ENCODE data around the gene TOM1L2.

Gene TOM1L2

DNA sequence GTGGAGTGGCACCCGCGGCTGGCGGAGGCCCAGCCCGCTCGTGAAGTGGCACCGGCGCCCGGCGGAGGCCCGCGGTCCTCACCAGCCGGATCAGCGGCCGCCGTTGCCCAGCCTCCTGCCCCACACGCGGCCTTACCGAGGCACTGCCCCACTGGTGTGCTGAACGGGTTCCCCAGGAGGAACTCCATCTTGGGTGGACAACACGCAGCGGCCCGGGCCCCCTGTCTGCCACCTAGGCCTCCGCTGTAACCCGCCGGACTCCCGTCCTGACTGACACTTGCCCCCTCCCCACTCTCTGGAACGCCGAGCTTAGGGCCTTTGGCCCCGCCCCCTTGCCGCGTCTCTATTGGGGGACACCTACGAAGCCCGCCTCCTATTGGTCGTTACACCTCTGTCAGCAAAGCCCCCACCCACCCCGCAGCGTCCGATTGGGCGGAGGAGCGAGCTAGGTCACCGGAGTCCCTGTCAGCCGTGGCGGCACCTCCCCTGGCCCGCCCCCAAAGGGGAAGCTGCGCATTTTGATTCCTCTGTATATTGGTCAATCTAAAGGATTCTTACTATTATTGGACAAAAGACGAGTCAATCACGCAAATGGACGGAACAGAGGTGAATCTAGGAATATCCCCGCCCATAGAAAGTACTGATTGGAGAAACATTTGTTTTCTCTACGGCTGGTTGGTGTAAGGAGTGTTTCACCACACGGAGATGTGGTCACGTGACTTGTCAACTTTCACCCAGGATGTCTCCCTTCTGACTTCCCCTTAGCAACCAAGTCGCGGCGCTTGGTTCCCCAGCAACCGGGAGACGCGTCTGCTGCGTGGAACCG lies at the start of gene TOM1L2, which contains the start of gene DRC3:
Gene TOM1L2 (minus strand): TSS at position 275 of the 826 bp plus-strand sequence. CDS start 87 bp downstream, at position 188.
Gene DRC3 (plus strand): TSS at position 737 of the 826 bp plus-strand sequence. CDS start 4,737 bp downstream, outside the sequence.
- peak; percentile 88 to 100 (median 100) for DNase-seq

DNA sequence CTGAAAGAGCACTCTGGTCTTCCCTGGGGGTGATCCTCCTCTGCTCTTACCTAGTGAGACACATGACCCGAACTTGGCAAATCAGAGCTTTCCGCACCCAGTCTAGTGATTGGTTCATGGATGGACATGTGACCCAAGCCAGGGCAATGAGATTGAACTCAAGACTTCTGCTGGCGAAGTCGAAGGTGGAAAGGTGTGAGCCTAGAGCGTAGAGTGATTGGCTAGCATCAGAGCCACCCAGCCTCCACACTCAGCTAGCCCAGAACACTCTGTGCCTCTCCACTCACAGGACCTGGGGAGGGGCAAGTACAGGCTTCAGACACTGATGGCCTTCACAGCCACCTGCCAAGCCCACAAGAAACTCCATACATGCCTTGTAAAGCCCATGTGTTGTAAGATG lies 49.2 kb upstream of the TOM1L2 start:
- no peak for DNase-seq

DNA sequence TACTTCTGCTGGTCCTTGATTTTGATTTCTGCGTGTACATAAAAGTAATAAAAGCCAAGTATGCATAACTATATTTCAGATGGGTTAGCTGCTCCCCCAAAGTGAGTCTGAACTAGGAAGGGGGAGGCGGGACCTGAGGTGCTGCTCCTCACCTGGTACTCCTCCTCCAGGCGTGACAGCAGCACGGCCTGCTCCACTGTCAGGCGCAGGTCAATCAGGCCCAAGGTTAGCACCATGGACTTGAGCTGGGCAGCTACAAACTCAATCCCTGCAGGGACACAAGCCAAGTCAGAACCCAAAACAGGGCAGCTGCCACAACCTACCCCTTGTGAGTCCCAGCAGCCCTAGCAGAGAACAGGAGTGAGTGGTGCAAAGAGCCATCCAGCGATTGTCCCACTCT lies 48.8 kb upstream of the TOM1L2 start:
- no peak for DNase-seq

DNA sequence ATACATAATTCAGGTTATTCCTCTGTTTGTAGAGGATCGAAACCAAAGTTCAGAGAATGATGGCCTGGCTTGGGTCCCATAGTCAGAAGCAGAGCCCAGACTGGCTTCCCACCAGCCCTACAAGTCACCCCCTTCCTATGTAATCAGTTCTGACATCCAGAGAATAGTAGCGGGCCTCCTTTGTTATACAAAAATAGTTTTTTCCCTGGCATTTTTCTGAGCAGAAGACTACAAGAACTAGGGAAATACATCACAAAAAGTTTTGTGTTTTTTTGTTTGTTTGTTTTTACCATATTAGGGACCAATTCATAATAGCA lies 47.6 kb upstream of the TOM1L2 start:
- DNase-seq = no peak

DNA sequence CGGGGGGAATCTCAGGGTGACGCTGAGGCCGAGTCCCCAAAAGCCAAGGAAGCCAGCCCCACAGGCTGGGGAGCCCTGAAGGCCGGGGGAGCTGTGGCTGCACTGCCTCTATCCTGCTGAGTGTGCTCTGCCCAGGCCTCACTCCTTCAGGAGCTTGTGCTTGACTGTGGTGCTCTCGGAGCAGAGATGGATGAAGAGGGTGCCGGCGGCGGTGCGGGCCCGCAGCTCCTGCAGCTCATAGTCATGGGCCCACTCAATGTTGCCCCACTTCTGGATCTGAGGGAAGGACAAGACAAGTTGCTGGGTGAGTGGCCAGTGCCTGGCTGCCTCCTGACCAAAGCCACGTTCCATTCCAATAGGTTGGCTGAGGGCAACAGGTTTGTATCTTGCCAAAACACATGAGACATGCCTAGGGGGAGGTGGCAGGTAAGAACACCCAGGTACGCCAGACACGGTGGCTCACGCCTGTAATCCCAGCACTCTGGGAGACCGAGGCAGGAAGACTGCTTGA lies 46.3 kb upstream of the TOM1L2 start:
- DNase-seq = no peak

DNA sequence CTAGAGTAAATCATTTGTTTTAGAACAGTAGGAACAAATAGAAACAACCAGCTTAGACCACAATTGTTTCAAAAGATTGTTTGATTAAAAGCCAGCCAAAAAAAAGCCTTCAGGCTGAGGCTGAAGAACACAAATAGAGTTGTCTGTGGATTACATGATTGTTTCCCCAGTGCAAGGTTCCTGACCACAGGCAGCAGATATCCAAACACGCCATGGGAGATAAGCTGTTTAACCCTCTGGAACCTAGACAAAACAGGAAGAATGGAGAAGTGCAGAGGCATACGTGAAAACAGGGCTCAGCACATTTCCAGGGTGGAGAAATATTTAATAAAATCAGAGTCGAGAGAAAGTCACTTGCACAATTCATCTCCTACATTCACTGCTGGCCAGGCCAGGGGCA lies 45.8 kb upstream of the TOM1L2 start:
- DNase-seq = no peak

DNA sequence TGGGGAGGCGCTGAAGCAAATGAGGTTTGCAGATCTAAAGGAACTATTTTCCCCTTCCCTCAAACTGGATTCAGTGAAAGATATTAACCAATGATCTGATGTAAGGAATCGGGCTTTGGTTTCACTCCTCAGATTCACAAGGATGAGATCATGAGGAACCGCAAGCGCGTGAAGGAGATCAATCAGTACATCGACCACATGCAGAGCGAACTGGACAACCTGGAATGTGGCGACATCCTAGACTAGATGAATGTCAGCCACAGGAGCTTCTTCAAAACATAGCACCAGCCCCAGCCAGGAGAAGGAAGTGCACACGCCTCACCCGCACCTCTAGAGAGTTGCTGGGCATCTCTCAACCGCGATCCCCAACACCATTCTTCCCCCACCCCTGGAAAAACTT lies 44.2 kb upstream of the TOM1L2 start:
- no peak for DNase-seq

DNA sequence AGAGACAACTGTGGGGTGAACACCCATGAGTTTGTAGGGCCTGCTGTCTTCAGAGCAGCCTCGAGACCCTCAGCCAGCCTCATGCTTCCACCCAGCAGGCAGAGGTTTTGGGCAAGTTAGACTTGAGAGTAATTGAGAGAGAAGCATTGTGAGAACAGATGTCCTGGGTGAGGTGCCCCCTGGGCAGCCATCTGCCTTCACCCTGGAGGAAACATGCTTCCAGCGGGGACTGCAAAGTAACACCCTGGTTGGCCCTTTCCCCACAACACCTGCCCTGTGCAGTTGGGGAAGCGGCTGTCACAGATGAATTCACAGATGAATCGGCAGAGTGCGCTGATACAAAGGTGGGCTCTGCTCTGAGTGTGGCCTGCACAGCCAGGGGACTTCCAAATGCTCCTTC lies 43.4 kb upstream of the TOM1L2 start:
- no peak for DNase-seq

DNA sequence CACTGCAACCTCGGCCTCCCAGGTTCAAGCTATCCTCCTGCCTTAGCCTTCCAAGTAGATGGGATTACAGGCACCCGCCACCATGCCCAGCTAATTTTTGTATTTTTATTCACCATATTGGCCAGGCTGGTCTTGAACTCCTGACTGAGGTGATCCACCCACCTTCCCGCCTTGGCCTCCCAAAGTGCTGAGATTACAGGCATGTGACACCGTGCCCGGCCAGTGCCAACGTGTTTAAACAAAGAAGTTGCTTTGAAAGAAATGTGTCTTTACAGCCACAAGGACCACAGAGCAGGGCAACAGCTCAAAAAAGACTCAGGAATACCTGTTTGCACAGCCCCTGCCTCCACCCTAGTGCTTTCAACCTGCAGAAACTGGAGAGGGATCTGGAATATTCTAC lies 41.8 kb upstream of the TOM1L2 start:
- DNase-seq = no peak

DNA sequence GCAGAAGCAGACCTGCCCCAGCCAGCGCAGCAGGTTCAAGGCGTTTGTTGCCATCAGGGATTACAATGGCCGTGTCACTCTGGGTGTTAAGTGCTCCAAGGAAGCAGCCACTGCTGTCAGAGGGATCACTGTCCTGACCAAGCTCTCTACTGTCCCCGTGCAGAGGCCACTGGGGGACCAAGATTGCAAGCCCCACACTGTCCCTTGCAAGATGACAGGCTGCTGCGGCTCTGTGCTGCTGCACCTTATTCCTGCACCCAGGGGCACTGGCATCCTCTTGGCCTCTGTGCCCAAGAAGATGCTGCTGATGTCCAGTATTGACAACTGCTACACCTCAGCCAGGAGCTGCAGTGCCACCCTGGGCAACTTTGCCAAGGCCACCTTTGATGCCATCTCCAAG lies 39.1 kb upstream of the TOM1L2 start:
- no peak for DNase-seq

DNA sequence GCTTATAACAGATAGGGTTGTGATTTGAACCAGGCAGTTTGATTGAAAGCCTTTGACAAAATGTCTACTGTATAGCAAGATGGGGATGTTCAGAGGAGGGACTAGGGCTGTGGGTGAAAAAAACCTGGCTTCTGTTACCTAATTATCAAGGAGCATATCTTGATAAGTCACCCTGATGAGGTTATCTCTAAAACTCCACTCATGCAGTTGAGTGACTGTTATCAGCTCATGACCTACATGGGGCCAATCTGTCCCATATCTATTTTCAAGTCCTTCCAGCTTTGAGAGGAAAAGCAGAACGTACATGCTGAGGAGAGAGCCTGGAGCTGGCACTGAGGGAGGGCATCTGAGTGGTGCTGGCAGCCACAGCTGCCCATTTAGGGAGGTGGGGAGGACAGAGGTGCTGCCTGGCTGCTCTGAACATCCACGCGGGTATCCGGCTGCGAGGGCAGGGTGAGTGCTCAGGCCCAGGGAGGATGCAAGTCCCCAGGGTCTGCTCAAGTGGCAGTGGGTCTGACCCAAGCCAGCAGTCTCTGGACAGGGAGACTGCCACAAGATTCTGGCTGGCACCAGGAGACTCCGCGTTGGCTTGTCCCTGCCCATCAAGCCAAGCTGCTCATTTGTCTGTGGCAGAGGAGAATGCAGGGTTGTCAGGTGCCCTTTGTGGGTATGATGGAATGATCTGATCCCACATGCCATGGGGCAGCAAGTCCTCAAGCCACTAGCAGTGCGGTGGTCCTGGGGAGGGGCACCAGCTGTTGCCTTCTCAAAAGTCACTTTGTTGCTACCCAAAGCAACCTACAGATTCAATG lies 37.6 kb upstream of the TOM1L2 start:
- no peak for DNase-seq

DNA sequence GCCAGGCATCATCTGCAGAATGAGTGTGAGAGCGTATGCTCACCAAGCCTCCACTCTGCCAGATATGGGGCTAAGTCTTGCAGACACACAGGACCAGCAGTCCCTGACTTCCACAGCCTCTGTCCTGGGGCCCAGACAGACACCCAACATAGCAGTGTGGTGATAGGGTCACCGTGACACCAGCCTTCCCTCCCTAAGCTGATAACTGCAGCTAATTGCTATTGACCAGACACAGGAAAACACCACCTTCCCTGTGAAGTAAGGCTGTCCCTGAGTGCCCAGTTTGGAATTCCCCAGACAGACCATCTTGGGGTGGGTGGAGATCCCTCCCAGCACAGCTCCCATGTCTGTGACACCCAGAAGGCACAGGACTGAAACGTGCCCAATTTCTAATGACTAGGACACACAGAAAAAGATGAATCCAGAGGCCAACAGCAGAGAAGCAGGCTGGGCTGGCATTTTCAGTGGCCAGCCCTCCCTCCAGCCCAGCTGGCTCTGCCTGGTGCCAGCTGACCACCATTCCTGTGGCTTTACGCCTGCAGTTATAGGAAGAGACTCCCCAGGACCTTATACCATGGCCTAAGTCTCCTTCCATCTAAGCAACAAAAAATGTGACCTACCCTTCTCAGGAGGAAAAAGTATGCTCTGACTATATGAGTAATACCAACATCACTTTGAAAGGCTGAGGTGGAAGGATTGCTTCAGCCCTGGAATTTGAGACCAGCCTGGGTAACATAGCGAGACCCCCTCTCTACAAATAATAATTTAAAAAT lies 36.5 kb upstream of the TOM1L2 start:
- DNase-seq = no peak

DNA sequence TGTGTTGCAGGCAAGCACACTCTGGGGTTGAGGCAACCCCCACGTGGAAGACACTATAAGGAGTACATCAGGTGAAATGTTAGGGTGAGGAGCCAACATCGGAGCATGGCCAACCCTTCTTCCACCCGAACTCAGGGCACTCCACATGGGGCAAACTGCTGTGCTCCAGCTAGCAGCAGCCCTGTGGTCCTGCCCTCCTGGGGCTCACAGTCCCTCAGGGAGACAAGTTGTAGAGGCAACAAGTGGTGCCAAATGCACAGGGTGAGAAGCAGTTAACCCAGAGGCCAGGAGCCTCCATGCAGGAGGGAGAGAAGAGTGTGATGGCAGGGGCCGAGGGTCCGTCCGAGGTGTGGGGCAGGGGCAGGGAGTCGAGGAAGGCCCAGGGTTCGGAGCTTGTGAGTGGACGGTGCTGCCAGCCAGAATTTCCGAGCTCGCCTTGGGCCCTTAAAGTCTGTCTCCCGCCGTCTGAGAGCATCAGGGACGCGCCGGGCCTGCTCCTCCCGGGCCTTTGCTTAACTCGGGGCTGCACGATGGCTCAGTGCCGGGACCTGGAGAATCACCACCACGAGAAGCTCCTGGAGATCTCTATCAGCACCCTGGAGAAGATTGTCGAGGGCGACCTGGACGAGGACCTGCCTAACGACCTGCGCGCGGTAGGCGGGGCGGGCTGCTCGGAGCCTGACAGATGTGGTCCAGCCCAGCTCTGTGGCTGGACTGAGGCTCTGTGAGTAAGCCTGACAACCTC lies 34.5 kb upstream of the TOM1L2 start:
- no peak for DNase-seq

DNA sequence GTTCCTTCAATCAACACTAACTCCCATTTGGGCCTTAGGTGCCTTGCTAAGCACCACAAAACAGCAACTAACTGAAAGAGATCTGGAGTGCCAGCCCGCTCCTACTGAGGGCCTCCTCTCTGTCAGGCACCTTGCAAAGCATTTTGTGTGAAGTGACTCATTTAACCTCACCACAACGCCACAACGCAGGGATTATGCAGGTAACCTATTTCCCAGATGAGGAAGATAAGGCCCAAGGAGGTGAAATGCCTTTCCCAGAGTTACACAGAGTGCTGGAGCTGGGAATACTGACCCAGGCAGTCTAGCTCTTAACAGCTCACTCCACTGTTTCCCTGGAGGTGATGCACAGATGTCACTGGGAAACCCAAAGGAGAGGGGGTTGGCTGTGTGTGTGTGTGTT lies 33.3 kb upstream of the TOM1L2 start:
- no peak for DNase-seq

DNA sequence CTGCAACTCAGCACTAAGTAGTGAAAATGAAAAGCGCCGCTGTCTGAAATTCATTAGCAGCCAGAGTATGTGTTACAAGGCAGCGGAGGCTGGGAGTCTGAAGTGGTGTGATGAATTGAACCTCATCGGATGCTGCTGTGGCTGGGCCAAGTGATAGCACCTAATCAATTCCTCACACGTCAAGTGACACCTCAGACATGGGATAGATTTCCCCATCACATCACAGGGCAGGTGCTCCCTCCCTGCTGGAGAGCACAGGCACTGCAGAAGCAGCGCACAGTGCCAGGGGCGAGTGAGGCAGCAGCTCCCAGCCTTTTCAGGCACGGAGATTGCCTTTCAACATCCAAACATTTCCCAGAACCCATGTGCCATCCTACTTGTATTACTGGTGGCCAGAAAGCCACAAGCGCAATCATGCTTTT lies 32.7 kb upstream of the TOM1L2 start:
- DNase-seq = no peak

DNA sequence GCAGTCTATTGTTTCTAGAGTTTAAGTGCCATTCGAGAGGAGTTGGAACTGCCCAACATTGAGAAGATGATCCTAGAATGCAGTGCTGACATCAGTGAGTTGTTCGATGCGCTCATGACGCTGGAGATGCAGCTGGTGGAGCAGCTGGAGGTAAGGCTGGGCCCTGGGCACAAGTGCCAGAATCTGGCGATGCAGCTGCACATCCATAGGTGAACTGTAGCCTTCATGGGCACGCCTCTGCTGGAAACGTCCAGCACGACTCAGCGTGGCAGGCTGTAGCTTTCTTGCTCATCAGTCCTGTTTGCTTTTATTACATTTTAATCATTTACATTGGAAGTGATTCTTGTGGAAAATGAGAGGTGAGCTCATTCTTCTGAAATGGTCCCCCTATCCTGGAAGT lies 32.1 kb upstream of the TOM1L2 start:
- no peak for DNase-seq

DNA sequence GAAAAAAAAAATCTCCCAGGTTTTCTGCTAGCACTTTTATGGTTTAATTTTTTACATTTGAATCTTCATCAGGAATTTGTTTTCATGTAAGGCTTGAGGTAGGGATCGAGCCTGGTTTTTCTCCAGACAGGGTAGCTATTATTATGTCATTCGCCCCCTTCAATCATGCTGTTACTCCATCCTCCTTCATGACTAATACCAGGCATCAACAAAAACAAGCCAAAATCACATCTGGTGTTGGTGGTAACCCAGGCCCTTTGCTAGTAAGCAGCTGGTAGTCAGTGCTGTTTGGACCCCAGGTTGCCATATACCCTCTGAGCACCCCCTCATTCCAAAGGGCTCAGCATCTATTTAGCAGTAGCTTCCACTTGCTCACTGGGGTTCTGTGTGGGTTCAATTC lies 30.0 kb upstream of the TOM1L2 start:
- no peak for DNase-seq

DNA sequence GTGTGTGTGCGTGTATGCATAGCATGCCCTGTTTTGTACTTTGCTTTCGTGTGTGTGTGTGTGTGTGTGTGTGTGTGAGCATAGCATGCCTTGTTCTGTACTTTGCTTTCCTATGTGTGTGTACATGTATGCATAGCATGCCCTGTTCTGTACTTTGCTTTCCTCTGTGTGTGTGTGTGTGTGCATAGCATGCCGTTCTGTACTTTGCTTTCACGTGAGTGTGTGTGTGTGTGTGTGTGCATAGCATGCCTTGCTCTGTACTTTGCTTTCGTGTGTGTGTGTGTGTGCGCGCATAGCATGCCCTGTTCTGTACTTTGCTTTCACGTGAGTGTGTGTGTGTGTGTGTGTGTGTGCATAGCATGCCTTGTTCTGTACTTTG lies 27.8 kb upstream of the TOM1L2 start:
- DNase-seq = no peak

DNA sequence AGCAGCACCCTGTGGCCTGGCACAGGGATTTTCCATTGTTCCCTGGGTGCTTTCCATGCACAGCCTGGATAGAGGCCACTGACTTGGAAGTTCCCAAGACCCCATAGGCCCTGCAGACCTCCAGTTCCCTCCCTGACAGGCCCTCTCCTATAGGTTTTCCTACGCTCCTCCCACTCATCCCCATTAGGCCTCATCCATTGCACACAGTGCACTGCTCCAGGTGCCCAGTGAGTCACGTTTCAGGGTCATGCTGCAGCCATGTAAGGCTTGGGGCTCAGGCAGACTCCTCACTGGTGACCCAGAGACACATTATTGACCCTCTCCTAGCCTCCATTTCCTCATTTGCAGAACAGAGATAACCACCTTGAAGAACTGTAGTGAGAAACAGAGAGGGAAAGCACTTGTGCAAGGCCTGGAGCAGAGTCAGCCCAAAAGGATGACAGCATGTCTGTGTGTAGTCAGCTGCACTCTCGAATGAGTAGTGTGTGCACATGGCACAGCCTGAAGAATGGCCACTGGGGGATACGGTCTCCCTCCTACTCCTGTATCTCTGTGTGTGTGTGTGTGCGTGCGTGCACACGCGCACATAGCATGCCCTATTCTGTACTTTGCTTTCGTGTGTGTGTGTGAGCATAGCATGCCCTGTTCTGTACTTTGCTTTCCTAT lies 27.3 kb upstream of the TOM1L2 start:
- no peak for DNase-seq

DNA sequence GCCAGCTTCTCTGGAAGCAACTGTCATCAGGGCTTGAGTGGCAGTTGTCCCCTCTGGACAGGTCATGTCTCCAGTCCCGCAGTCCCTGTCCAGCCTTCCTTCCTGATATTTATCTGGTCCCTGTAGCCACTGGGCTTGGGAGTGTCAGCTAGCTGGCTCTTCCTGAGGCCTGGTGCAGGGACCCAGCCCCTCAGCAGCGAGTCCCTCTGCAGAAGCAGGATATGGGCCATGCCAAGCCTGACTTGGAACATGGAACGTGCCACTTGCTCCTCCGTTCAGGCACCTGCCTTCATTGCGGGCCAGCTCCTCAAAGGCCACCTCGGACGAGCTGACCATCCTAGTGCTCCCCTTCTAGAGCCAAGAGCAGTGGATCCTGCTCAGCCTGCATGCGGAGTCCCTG lies 26.7 kb upstream of the TOM1L2 start:
- DNase-seq = no peak

Measured in anterior cingulate cortex (tissue), 58 donors.